ENCODE measurements around the gene NFS1. TPM values are rescaled to one million over a fixed set of nuclear protein-coding genes. Genes with fewer than 3 reads are reported as not detected.

Gene NFS1
- total RNA-seq, 4 donors from 2014 or later, result 21.1 to 45.5 (median 36.3) TPM

GRCh38 chr20:35673884-35674283 lies 25.3 kb downstream of the NFS1 start:
- no peak for TF ChIP-seq POLR2A (IDR thresholded peaks at IDR 0.05)
- TF ChIP-seq CTCF (IDR thresholded peaks at IDR 0.05), result no peak
- H3K4me3 ChIP-seq (replicated peaks in 1 of 3), result no peak overlapping the region
- 92 to 94% methylated on average over 4 of the region's 4 CpGs for WGBS, 2 donors
- peaks cover 31 to 33% of the 10 kb centered on the region in 2 donors for H3K36me3 ChIP-seq
- no peak for DNase-seq
- no peaks in the 10 kb centered on the region for H3K9me3 ChIP-seq
- H3K27ac ChIP-seq, result no peak overlapping the region
- no peaks in the 10 kb centered on the region for H3K27me3 ChIP-seq
- no peaks in the 10 kb centered on the region for H3K4me1 ChIP-seq
- intact Hi-C loops (cut with DNase I), result no loop called here

GRCh38 chr20:35669681-35670080 lies 29.5 kb downstream of the NFS1 start:
- 100% methylated on average over 1 of the region's 1 CpG for WGBS, 2 donors

GRCh38 chr20:35669221-35669620 lies 29.9 kb downstream of the NFS1 start:
- no peaks in the 10 kb centered on the region for H3K9me3 ChIP-seq
- peaks cover 25 to 28% of the 10 kb centered on the region in 2 donors for H3K36me3 ChIP-seq
- no peak for DNase-seq
- H3K27ac ChIP-seq, result no peak overlapping the region
- WGBS, 2 donors, result 93% methylated on average over 5 of the region's 5 CpGs
- H3K27me3 ChIP-seq, result no peaks in the 10 kb centered on the region
- intact Hi-C loops (cut with DNase I), result no loop called here
- TF ChIP-seq POLR2A (IDR thresholded peaks at IDR 0.05) (no peak), CTCF (IDR thresholded peaks at IDR 0.05) (no peak)
- H3K4me1 ChIP-seq, result no peaks in the 10 kb centered on the region
- H3K4me3 ChIP-seq (replicated peaks in 1 of 3), result no peak overlapping the region

More at GRCh38 chr20:35669681-35670080, 29.5 kb downstream of the NFS1 start:
- intact Hi-C loops (cut with DNase I), result no loop called here
- Histone ChIP-seq H3K27ac (no peak overlapping the region), H3K9me3 (no peaks in the 10 kb centered on the region), H3K4me1 (no peaks in the 10 kb centered on the region), H3K4me3 (replicated peaks in 1 of 3) (no peak overlapping the region), H3K27me3 (no peaks in the 10 kb centered on the region), H3K36me3 (peaks cover 29% of the 10 kb centered on the region in 2 donors)
- TF ChIP-seq POLR2A (IDR thresholded peaks at IDR 0.05), result no peak
- TF ChIP-seq CTCF (IDR thresholded peaks at IDR 0.05), result no peak
- no peak for DNase-seq

- Histone ChIP-seq H3K9me3 (no peaks in the 10 kb centered on the region), H3K27me3 (no peaks in the 10 kb centered on the region), H3K4me1 (peaks cover 20 to 25% of the 10 kb centered on the region in 2 donors), H3K4me3 (replicated peaks in 1 of 3) (no peak overlapping the region), H3K36me3 (peaks cover 8 to 10% of the 10 kb centered on the region in 2 donors), H3K27ac (no peak overlapping the region)
- TF ChIP-seq CTCF (IDR thresholded peaks at IDR 0.05), result no peak
- TF ChIP-seq POLR2A (IDR thresholded peaks at IDR 0.05), result no peak
- no peak for DNase-seq
- intact Hi-C loops (cut with DNase I), result loop anchor here (2.0 kb wide), 1 partner anchor 49 kb away; no protein-coding TSS in a partner anchor
- WGBS, 2 donors, result 96 to 97% methylated on average over 17 of the region's 17 CpGs
Observed at GRCh38 chr20:35665949-35666288, 33.2 kb downstream of the NFS1 start.

GRCh38 chr20:35664466-35665206 lies 34.5 kb downstream of the NFS1 start, which contains the start of the genes CPNE1 and RBM12:
Gene CPNE1, minus strand, starts transcription at chr20:35664900. Its CDS starts 31,977 bp downstream, at chr20:35632923.
Gene RBM12, minus strand, starts transcription at chr20:35664900. Its CDS starts 9,578 bp downstream, at chr20:35655322.
- H3K9me3 ChIP-seq, result no peaks in the 10 kb centered on the region
- intact Hi-C loops (cut with DNase I), result loop anchor here (2.0 kb wide), 1 partner anchor 48 kb away; no protein-coding TSS in a partner anchor
- DNase-seq, result peak; percentile 88 to 94
- no peaks in the 10 kb centered on the region for H3K27me3 ChIP-seq
- H3K4me1 ChIP-seq, result peaks cover 32 to 33% of the 10 kb centered on the region in 2 donors
- peaks cover 6 to 8% of the 10 kb centered on the region in 2 donors for H3K36me3 ChIP-seq
- WGBS, 2 donors, result 0 to 1% methylated on average over 4 to 33 of the region's 61 CpGs
- peak within 1 kb of the TSS; percentile 97 to 100 (median 98) for H3K27ac ChIP-seq
- H3K4me3 ChIP-seq (replicated peaks in 1 of 3), result peak within 1 kb of the TSS; percentile 25 to 86 (median 77)
- TF ChIP-seq POLR2A (IDR thresholded peaks at IDR 0.05) (peak; percentile 7 to 96), CTCF (IDR thresholded peaks at IDR 0.05) (no peak)
